Hematopoietic multipotent progenitor cell treated with erythropoietin and hydrocortisone succinate and interleukin-3 and kit ligand, for 17 days (in vitro differentiated cells): Measurements from ENCODE around the gene GYS1.

Experiments used
- DNase-seq: peaks from one replicate; pipeline ENCODE4 v3.0.0-alpha.2; 2015; ENCODE audit warnings: low spot score

GYS1 gene

DNA sequence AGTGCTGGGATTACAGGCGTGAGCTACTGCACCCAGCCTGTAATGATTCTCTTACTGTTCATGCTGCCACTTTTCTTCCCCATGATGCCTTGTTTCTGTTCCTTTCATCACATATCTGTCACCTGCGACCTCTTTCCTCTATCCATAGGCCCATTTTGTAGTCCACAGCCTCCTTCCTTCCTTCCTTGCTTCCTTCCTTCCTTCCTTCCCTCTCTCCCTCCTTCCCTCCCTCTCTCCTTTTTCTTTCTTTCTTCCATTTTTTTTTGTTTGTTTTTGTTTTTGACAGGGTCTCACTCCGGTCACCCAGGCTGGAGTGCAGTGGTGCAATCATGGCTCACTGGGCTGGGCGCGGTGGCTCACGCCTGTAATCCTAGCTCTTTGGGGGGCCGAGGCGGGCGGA lies 4.2 kb downstream of the GYS1 start:
- DNase-seq = no peak

DNA sequence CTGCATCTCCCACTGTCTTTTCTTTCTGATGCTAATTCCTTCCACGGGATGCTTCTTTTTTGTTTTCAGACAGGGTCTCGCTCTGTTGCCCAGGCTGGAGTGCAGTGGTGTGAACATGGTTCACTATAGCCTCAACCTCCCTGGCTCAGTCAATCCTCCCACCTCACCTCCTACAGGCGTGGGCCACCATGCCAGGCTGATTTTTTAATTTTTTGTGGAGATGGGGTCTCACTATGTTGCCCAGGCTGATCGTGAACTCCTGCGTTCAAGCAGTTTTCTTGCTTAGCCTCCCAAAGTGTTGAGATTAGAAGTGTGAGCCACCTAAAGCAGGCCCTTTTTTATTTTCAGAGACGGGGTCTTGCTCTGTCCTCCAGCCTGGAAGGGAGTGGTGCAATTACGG lies 4.8 kb downstream of the GYS1 start:
- DNase-seq = no peak

DNA sequence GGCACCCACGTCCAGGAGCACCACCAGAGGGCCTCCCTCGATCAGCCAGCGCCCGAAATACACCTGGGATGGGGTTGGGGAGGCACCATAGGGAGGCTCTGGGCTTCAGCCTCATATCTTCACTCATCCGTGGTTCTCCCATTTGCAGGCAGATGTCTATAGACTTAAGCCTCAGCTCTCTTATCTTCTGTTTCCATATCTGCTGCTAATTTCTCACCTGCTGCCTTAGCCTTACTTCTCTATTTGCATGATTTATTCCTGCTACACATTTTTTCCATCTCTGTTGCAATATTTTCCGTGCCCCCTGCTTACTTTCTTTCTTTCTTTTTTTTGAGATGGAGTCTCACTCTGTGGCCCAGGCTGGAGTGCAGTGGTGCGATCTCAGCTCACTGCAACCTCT lies 5.8 kb downstream of the GYS1 start:
- no peak for DNase-seq

DNA sequence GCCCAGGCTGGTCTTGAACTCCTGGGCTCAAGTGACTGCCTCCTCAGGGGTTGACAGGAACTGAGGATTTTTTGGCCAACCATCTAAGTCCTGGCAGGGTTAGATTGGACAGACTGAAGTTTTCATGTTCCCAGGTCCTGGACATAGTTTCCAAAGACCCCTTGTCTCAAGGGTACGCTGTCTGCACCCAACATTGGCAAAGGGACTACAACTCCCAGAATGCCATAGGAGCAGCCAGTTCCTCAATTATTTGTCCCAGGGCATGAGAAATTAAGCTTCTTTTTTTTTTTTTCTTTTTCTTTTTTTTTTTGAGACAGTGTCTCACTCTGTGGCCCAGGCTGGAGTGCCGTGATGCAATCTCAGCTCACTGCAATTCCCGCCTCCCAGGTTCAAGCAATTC lies 6.9 kb downstream of the GYS1 start:
- no peak for DNase-seq

DNA sequence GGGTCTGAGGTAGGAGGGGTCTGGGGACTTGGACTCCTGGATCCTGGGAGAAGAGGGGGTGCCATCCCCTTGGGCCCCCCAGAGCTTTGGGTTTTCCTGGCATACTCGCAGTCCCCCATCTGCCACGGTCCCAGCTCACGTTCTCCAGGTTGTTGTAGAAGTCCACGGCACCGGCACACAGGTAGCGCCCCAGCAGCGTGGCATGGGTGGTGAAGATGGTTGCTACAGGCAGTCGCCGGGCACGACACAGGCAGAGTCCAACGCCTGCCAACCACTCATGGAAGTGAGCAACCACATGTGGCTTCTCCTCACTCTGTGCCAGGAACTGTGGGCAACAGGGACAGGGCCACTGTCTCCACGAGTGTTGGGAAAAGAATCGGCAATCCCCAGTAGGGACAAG lies 7.4 kb downstream of the GYS1 start:
- no peak for DNase-seq

DNA sequence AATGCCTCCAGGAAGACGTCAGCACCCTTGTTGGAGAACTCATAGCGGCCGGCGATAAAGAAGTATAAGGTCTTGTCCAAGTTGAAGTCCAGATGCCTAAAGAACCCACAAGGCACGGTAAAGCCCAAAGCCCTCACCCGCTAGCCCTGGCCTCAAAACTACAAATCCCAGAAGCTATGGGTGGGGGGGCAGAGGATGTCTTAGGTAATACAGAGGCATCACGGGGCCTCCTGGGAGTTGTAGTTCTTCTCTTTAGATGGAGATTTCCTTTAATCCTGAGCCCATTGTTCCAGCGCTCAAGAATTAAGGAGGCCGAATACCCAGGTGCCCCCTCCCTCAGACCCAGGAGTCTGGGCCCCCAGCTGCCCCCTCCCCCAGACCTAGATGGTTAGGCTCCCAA lies 10.8 kb downstream of the GYS1 start:
- DNase-seq = no peak

DNA sequence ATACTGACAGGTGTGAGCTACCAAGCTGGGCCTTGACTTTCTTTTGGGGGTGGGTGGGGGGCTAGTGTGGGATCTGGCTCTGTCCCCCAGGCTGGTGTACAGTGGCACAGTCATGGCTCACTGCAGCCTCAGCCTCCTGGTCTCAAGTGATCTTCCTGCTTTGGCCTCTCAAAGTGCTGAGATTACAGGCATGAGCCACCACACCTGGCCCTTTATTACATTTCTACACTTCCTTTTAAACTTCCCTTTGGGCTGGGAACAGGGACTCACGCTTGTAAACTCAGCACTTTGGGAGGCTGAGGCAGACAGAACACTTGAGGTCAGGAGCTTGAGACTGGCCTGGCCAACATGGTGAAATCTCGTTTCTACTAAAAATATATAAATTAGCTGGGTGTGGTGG lies 16.0 kb downstream of the GYS1 start:
- DNase-seq = no peak

DNA sequence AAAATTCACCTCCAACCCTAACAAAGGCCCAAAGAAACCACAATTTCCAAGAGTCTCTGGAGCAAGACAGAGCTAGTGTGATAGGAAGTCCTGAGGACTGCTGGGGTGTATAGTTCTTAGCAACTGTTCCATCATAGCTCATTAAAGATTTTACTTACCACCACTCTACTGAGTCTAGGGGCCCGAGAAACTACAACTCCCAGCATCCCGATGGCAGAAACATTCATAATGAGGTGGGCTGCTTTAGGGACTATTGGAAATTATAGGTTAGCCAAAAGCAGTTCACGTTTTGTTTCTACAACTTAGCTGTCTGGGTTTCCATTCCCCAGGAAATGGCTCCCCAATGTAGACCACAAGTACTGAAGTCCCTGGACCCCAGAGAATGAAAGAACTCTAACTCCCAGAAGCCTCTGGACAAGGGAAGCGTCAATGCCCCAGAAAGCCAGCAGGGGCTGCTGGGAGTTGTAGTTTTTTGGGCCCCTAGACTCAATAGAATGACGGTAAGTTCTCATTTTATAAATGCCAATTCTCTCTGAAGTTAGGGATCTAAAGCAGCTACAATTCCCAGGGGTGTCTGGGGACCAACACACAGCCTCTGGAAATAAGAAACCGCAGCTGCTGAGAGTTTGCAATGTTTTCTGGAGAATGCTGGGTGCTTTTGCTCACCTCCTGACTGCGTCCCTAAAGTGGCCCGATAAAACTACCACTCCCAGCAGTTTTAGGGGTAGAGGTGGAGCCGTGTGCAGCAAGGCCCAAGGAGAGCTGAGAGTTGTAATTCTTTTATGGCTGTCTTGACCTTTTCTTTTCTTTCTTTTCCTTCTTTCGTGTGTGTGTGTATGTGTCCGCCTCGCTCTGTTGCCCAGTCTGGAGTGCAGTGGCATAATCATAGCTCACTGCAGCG lies 16.9 kb downstream of the GYS1 start:
- DNase-seq = peak; percentile 31

DNA sequence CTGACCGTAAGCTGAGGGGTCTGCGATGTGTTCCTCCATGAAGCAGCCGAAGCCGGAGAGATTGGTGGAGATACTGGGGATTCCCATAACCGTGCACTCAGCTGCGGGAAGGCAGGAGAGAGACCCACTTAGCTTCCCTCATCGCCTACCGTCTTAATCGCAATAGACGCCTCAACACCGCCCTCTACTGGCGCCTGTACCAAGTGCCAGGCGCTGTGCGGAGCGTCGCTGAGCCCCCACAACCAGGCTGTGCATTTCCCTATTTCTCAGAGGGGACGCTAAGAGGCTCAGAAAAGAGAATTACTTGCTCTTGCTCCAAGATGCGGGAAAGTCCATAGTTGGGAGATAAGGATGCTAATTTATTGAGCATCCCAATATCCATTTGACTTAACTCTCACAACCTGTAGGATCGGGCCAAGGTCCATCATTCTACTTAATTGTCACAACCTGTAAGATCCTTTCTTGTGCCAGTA lies 22.1 kb downstream of the GYS1 start:
- peak; percentile 92 for DNase-seq

DNA sequence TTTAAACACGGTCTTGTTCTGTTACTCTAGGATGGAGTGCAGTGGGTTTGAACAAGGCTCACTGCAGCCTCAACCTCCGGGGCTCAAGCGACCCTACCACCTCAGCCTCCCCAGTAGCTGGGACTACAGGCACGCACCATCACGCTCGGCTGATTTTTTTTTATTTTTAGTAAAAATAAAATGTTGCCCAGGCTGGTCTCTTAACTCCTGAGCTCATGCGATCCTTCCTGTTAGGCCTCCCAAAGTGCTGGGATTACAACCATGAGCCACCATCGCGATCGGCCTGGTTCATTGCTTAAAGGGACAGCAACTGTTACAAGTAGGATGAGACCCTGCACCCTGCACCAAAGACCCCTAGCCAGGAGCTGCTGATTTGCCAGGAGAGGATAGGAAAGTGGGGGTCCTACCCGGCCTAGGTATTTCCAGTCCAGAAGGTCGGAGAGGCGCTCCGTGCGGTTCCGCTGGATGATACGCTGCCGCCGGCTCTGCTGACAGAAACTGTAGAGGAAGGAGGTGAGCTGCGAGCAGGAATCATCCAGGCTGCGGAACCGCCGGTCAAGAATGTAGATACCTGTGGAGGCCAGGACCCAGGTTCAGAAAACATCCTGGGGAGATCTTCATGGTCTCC lies 22.9 kb downstream of the GYS1 start:
- no peak for DNase-seq

DNA sequence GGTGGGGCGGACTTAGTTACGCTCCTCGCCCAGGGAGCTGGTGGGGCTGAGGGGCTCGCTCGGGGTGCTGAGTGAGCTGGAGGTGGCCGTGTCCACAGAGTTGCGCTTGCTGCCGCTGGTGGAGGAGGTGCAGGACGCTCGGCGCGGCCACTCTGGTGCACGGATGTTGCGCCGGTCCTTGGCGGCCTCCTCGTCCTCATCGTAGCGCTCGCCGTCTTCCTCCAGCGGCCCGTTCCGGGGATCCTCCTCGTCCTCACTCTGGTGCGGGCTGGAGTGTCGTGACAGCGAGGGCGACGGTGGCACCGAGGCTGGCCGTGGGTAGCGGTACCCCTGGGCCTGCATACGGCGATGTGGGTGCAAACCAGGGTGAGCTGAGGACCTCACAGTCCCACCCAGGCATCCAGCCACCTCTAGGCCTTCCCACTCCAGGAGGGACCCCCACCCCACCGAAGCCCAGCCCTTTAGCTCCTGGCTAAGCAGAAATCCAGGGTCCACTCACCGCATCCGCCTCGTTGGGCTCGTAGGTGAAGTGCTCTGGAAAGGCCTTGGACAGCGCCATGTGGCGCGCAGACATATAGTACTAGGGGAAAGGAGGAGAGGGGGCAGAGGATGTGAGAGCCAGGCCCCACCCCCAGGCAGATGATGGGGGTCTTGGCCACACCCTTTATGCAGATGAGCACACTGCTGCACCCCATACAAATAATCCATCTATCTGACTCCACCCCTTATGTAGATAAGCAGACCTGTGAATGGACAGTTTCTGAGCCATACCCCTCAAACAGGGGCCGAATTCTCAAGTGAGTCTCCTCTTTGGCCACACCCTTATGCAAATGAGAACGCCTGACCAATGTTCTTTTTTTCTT lies 23.6 kb downstream of the GYS1 start:
- peak; percentile 61 for DNase-seq

DNA sequence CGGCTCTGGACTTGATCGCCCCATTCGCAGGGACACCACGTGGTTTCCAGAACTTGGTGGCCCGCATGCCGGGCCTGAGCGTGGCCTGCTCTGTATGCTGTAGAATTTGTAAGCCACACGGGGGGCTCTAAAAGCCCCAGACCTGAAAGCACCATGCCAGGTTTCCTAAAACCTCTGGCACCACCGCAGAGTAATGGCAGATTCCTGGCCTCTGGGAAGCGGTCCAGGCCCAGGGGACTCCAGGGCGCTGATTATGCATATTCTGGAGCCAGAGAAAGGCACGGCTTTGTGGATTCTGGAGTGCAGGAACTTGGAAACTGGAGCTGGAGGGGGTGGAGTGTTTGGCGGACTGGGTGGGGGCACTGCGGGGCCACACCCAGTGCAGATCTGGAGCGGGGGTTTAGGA lies 24.3 kb downstream of the GYS1 start:
- no peak for DNase-seq

DNA sequence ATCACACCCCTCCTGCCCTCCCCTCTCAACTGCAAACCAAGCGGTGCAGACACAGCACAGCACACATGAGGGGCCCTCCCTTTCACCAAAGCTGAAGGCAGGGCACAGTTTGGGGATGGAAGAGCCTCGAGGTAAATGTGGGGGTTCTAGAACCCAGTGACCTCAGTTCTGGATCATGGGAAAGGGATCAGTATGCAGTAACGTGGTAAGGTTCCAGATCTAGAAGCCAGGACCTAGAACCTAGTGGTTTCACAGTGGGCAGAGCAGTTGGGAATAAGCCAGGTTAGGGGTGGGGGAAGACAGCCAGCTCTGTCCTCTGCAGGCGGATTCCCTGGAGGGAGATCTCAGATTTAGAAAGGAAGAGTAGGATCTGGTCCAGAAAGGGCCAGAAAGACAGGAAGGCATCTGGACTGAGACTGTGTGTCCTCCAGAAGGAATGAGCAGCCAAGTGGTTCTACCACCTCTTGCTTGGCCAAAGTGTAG lies 24.9 kb downstream of the GYS1 start:
- no peak for DNase-seq

DNA sequence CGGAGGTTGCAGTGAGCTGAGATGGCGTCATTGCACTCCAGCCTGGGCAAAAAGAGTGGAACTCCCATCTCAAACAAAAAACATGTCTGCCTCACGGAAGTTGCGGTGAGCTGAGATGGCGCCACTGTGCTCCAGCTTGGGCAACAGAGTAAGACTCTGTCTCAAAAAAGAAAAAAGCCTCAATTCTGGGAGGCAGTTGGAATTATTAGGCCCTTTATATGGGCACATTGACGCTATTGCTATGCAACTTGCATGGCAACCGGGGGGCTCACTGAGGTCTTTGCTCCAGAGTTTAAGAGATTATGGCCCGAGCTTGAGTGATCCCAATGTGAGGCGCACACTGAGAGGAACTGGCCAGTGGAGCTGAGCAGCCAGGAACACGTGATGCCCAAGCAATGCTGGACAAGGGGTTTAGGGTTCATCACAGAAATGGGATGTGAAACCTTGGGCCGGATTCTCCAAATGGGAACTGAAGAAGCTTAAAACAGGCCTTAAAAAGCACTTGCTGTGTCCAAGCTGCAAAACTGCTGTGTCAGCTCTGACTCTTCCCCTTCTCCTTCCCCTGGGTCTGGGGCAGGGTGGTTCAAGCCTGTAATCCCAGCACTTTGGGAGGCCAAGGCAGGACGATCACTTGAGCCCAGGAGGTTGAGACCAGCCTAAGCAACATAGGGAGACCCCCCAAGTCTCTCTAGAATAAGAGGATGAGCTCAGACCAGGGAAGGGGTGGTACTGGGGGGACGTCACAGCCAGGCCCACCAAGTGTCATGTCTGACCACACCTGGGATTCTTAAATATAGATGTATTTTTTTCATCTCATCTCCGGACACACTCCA lies 25.5 kb downstream of the GYS1 start:
- peak; percentile 52 for DNase-seq

DNA sequence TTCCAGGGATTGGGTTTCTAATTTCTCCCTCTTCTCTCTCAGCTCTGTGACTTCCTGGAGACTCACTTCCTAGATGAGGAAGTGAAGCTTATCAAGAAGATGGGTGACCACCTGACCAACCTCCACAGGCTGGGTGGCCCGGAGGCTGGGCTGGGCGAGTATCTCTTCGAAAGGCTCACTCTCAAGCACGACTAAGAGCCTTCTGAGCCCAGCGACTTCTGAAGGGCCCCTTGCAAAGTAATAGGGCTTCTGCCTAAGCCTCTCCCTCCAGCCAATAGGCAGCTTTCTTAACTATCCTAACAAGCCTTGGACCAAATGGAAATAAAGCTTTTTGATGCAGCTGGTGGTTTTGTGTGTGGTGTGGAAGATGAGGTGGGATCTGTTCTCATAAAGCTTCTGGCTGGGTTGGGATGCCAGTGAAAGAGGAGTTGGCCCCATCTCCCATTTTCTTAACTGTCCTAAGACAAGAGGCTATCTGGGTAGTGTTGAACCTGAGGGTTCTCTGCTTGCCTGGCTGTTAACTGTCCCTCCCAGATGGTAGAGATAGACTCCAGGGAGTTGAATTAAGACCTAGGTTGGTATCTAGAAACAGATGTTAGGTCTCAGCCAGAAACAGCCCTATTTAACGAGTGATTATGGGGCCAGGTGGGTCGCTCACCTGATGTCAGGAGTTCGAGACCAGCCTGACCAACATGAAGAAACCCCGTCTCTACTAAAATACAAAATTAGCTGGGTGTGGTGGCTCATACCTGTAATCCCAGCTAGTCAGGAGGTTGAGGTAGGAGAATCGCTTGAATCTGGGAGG lies 26.4 kb downstream of the GYS1 start:
- DNase-seq = peak; percentile 63

DNA sequence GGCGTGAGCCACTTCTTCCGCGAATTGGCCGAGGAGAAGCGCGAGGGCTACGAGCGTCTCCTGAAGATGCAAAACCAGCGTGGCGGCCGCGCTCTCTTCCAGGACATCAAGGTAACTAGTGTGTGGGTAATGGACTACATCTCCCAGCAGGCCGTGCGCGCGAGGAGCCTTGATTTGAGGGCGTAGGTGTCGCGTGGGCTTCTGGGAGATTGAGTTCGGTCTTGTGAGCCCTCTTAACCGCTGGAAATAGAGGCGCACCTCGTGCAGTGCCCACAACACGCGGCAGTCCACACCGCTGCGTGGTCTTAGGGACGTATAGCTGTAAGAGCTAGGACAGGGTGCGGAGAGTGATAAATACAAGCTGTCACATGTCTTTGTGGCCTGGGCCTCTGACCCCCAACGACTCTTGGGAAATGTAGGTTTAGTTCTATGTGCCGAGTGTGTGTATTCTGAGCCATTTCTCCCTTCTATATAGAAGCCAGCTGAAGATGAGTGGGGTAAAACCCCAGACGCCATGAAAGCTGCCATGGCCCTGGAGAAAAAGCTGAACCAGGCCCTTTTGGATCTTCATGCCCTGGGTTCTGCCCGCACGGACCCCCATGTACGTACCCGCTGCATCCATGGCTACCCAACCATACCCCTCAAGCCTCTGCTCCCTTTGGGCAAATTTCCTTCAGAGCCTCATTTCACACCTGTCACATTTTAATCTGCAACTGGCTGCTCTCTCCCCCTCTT lies 27.1 kb downstream of the GYS1 start:
- DNase-seq = peak; percentile 96

DNA sequence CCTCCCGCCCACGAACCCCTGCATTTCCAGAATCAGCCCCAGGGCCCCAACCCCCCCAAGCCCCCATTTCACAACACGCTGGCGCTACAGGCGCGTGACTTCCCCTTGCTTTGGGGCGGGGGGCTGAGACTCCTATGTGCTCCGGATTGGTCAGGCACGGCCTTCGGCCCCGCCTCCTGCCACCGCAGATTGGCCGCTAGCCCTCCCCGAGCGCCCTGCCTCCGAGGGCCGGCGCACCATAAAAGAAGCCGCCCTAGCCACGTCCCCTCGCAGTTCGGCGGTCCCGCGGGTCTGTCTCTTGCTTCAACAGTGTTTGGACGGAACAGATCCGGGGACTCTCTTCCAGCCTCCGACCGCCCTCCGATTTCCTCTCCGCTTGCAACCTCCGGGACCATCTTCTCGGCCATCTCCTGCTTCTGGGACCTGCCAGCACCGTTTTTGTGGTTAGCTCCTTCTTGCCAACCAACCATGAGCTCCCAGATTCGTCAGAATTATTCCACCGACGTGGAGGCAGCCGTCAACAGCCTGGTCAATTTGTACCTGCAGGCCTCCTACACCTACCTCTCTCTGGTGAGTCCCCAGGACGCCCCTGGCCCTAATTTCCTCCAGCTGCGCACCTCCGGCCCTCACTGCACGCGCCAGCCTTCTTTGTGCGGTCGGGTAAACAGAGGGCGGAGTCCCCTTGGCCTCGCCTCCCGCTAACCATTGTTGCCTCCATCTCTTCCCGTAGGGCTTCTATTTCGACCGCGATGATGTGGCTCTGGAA lies 27.9 kb downstream of the GYS1 start, which contains the start of gene FTL:
TSS of gene FTL (plus strand) at position 270 of the 766 bp plus-strand sequence. CDS start at position 469, 199 bp downstream.
- DNase-seq = peak; percentile 94

DNA sequence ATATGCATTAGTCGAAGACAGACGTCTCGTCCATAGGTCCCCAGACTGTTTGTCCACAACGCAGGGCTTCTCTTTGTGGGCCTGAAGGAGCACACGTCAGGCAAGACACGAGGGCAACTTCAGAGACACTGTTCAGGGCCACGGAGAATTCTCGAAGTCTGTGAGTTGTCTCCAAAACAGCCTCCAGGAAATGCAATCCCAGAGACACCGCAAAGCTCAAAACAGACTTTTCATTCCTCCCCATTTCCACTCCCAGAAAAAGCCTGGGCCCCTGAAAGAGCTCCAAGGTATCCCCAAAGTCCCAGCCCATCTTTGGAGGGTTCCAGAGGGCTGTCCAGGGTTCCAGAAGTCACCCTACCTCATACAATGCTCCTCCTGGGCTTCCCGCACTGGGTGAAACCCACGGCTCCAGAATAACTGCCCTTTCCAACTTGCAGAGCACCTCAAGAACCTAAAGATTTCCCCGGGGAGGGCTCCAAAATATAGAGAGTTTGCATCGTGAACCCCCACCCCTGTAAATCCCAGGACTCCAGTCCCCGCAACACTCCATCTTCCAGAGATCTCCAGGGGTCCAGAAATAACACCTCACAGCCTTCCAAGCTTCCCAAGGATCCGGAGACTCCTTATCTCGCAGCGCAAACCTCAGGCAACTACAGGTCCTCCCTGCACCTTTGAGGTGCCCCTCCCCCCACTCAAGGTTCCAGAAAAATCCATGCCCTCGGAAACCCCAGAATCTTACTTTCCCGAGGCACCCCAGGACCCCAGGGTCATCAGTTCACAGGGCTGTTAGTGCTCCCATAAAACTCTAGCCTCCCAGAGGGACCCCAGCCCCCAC lies 28.7 kb downstream of the GYS1 start:
- DNase-seq = peak; percentile 82
